Keratinocyte (primary cell): Measurements from ENCODE around the gene DDX43.
A peak's percentile ranks its signal among the peaks of the same experiment; 100 is the strongest.

Source experiments
- CTCF ChIP-seq, 3 experiments: IDR thresholded peaks in 1 of 3; conservative IDR thresholded peaks in 1 of 3; optimal IDR thresholded peaks in 1 of 3; 2 replicates in 2 of 3; 3 replicates in 1 of 3; pipeline versions ENCODE3 to v1.5.1; 2011; ENCODE audit warnings: low read length in 3 of 3, mild to moderate bottlenecking in 3 of 3, moderate library complexity in 2 of 3, control low read depth in 1 of 3, inconsistent platforms in 1 of 3; ENCODE audit not compliant: insufficient read depth in 2 of 3; ENCODE audit errors: extremely low read depth in 1 of 3
- EZH2 ChIP-seq: IDR thresholded peaks from one replicate; pipeline ENCODE4 v1.6.1; 2012; ENCODE audit warnings: inconsistent platforms, mild to moderate bottlenecking, low read length, moderate library complexity

- peak; percentile 79 to 87 (median 86) for TF ChIP-seq CTCF (optimal IDR thresholded peaks at IDR 0.05 in 1 of 3, IDR thresholded peaks at IDR 0.05 in 1 of 3, conservative IDR thresholded peaks at IDR 0.05 in 1 of 3; ENCODE audit: extremely low read depth in 1 of 3, insufficient read depth in 2 of 3, low read length in 3 of 3)
- TF ChIP-seq EZH2 = no peak
Observed at GRCh38 chr6:73388800-73389512, 5.7 kb upstream of the DDX43 start.
